Adrenal gland (tissue), 12 donors: ENCODE measurements around the gene TFG. TPM values are rescaled to one million over a fixed set of nuclear protein-coding genes. Genes with fewer than 3 reads are reported as not detected.

Experiments
- DNase-seq, 7 donors: peaks; one replicate each; pipeline ENCODE4 v3.0.0-alpha.2; 2019 to 2020
- H3K27ac ChIP-seq, 5 donors: fragments of 200-600 bp; sonication (generic) in 4 of 5; 1 replicate in 3 of 5; 2 replicates in 2 of 5; pipeline versions ENCODE4 v1.5.1 to v1.8.0; 2016 to 2020; ENCODE audit warnings: mild to moderate bottlenecking in 1 of 5
- H3K27me3 ChIP-seq: fragments of 200-600 bp; 2 replicates; pipeline ENCODE4 v1.8.0; 2021
- H3K36me3 ChIP-seq, 2 donors: fragments of 200-600 bp; replicated peaks in 1 of 2; 1 replicate in 1 of 2; 2 replicates in 1 of 2; pipeline versions ENCODE4 v1.5.1 to v1.8.0; 2018 to 2022
- H3K4me1 ChIP-seq, 2 donors: fragments of 200-600 bp; replicated peaks in 1 of 2; 1 replicate in 1 of 2; 2 replicates in 1 of 2; pipeline versions ENCODE4 v1.5.1 to v1.8.0; 2018 to 2021
- H3K4me3 ChIP-seq, 4 donors: fragments of 200-600 bp; sonication (generic) in 3 of 4; one replicate each; pipeline ENCODE4 v1.5.1; 2016 to 2018
- H3K9me3 ChIP-seq, 3 donors: fragments of 200-600 bp; sonication (generic) in 1 of 3; replicated peaks in 1 of 3; 1 replicate in 2 of 3; 2 replicates in 1 of 3; pipeline versions ENCODE4 v1.5.1 to v1.8.0; 2016 to 2021
- POLR2A ChIP-seq, 2 donors: fragments of 450-650 bp; IDR thresholded peaks; one replicate each; pipeline ENCODE4 v1.6.1; 2017; ENCODE audit warnings: antibody characterized with exemption in 2 of 2, mild to moderate bottlenecking in 2 of 2, moderate library complexity in 1 of 2
- WGBS, 4 donors: extraction: QIAGEN DNeasy Blood & Tissue Kit in 2 of 4; methylation state at CpG; one replicate each; pipeline versions ENCODE4 v1.1.5 to v1.1.7; 2013 to 2017; 5-methylcytosine and 5-hydroxymethylcytosine counted together
- intact Hi-C, 2 donors: fragments of 100-400 bp; cut with DNase I; formaldehyde crosslinking; loops; one replicate each; pipeline versions ENCODE4 v1.14.1 to v1.15.0; 2022 to 2023
- polyA plus RNA-seq, 3 donors: library from polyadenylated mRNA; stranded (reverse); fragments of 200-250 nt in 2 of 3; fragments of 350-450 nt in 1 of 3; fragmentation: Illumina TruSeq in 1 of 3; extraction: RNeasy Lipid Tissue Mini Kit (QIAGEN cat#74804) in 1 of 3; gene quantifications; one replicate each; pipeline ENCODE4 v1.2.3, GENCODE V29; 2013 to 2014
- total RNA-seq, 9 donors: library from RNA; depleted of rRNA in 4 of 9; stranded (reverse); fragments of >200 nt in 4 of 9; fragments of 120-200 nt in 1 of 9; fragmentation: NEBNext Ultra II Directional in 1 of 9; extraction: Animal tissue kit (Norgen Biotek cat#: 25700) in 1 of 9; gene quantifications; one replicate each; pipeline versions ENCODE4 v1.1.0 to v1.2.4, GENCODE V29; 2013 to 2023
- TF ChIP-seq, protein P1 (sequence below), 6 experiments: fragments of 450-650 bp in 4 of 6; fragments of 200-600 bp in 2 of 6; sonication (generic) in 1 of 6; IDR thresholded peaks; 1 replicate in 5 of 6; 2 replicates in 1 of 6; pipeline versions ENCODE4 v1.5.1 to v1.8.0; 2016 to 2021; ENCODE audit warnings: antibody characterized with exemption in 6 of 6, mild to moderate bottlenecking in 2 of 6, moderate library complexity in 1 of 6
- donor health status: healthy with polysubstance abuse.
- donor health status: Bipolar disorder and iron deficiency.
- donor health status: DM: yes; HTN: yes; CAD: no.
- donor health status: DM: no; HTN: no; CAD: no.
- donor health status: DM: no; HTN: no; CAD: no.
- donor health status: DM: yes; HTN: yes; CAD: no.

TFG gene
- total and polyA plus RNA-seq, 12 donors, result 51.1 to 268 (median 81.3) TPM

DNA sequence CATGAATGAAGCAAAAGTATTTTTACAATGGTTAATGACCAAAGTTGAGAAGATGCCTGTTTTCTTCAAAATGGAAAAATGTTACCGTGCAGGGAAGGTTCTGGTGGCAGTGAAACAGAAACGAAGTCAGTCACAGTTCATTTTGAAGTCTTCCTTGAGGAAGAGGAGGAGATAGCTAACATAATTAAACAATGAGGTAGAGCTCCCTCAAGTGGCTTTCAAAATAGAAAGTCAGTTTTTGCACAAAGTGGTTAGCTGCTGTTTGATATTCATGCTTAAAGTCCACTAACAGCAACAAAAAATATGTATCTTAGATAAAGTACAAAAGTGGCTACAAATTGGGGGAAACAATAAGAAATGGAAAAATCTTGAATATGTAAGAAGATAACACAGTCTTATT lies 87.3 kb downstream of the TFG start:
- Histone ChIP-seq H3K27me3 (no peaks in the 10 kb centered on the region), H3K9me3 (no peaks in the 10 kb centered on the region), H3K4me3 (no peak overlapping the region), H3K36me3 (no peaks in the 10 kb centered on the region), H3K4me1 (no peaks in the 10 kb centered on the region), H3K27ac (no peak overlapping the region)
- 12 to 18% (median 16%) methylated on average over 2 of the region's 2 CpGs for WGBS, 4 donors
- no peak for DNase-seq
- TF ChIP-seq, protein P1, sequence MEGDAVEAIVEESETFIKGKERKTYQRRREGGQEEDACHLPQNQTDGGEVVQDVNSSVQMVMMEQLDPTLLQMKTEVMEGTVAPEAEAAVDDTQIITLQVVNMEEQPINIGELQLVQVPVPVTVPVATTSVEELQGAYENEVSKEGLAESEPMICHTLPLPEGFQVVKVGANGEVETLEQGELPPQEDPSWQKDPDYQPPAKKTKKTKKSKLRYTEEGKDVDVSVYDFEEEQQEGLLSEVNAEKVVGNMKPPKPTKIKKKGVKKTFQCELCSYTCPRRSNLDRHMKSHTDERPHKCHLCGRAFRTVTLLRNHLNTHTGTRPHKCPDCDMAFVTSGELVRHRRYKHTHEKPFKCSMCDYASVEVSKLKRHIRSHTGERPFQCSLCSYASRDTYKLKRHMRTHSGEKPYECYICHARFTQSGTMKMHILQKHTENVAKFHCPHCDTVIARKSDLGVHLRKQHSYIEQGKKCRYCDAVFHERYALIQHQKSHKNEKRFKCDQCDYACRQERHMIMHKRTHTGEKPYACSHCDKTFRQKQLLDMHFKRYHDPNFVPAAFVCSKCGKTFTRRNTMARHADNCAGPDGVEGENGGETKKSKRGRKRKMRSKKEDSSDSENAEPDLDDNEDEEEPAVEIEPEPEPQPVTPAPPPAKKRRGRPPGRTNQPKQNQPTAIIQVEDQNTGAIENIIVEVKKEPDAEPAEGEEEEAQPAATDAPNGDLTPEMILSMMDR (IDR thresholded peaks at IDR 0.05), result peak in 5 of 6 experiments; percentile 18 to 46 (median 36)
- TF ChIP-seq POLR2A (IDR thresholded peaks at IDR 0.05), result no peak
- intact Hi-C loops, result no loop called here

DNA sequence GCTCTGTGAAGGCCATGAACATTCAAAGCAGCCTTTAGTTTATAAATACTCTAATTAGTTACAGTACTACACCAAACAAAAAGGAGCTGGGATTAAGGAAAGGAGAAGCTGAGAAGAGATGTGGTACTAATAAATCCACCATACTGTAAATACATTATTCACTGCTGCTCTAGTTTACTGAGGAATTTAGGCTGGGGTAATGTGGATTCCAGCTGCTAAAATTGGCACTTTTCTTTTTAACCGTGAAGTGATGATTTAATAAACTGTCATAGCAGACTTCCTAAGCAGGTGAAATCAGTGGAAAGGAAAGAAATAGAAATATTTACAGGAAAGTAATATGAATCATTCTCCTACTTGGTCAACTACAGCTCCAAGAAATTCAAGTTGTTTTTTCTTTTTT lies 88.7 kb downstream of the TFG start:
- H3K36me3 ChIP-seq, result no peaks in the 10 kb centered on the region
- H3K9me3 ChIP-seq, result no peaks in the 10 kb centered on the region
- DNase-seq, result no peak
- H3K27me3 ChIP-seq, result no peaks in the 10 kb centered on the region
- no peak overlapping the region for H3K4me3 ChIP-seq
- intact Hi-C loops, result no loop called here
- WGBS, 4 donors, result 71 to 84% (median 75%) methylated on average over 1 of the region's 1 CpG
- no peak overlapping the region for H3K27ac ChIP-seq
- TF ChIP-seq, protein P1 (IDR thresholded peaks at IDR 0.05), result no peak
- TF ChIP-seq POLR2A (IDR thresholded peaks at IDR 0.05), result no peak
- H3K4me1 ChIP-seq, result no peaks in the 10 kb centered on the region

Other genes with a start within 250 kb of the TFG start
- gene TMEM45A, start 216.9 kb upstream of the TFG start, total RNA-seq, result 10 to 100 TPM; 17.7 to 38.7 (median 28.4) TPM
- 10 to 100 TPM in 2 of 3 donors, 1 to 10 TPM in 1; 9.8 to 33.6 (median 12.2) TPM for gene TMEM45A, start 216.9 kb upstream of the TFG start, polyA plus RNA-seq
- not detected for gene ADGRG7, start 99.9 kb upstream of the TFG start, total RNA-seq
- gene ADGRG7, start 99.9 kb upstream of the TFG start, polyA plus RNA-seq, result not detected